Transverse colon (tissue), 3 donors: ENCODE measurements around the gene CHD2.

ENCODE experiments used
- EP300 ChIP-seq: sonication (generic); formaldehyde crosslinking; IDR thresholded peaks from one replicate; pipeline ENCODE4 v1.6.1; 2017; ENCODE audit warnings: antibody characterized with exemption, low read depth
- TF ChIP-seq, protein P1 (sequence below), 5 experiments: fragments of 200-600 bp in 3 of 5; fragments of 450-650 bp in 2 of 5; sonication (generic) in 3 of 5; IDR thresholded peaks; 1 replicate in 2 of 5; 2 replicates in 3 of 5; pipeline ENCODE4 v1.5.1; 2016 to 2017; ENCODE audit warnings: antibody characterized with exemption in 5 of 5, inconsistent platforms in 3 of 5, mild to moderate bottlenecking in 2 of 5, moderate library complexity in 1 of 5

DNA sequence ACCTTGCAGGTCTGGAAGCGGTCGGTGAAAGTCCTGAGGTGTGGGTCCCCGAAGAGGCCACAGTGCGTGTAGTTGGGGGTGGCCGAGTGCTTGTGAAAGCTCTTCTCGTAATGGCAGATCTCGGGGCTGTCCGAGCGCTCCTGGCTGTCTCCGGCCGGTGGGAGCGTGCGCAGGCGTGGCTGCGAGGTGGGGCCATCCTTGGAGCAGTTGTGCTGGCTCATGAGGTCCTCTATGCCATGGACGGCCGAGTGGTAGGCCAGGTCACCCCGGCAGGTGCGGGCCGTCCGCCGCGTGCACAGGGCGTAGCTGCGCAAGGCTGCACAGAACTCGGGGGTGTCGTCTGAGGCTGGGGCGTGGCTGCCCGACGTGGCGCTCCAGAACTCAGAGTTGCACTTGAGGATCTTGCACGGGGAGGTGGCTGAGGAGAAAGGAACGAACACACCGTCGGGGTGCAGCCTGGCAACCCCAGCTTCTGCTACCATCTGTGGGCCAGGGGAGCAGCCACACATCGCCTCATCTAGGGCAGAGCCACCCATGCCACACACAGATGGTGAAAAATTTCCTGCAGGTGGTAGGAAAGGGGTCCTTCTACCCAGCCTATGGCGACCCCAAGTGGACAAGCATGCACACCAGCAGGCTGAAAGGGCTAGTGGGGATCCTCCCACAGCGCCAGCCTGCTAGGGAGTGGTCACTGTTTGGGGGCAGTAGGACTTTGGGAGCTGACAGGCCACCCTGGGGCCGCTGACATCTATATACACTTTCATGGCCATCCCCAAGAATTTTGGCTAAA, 152.2 kb downstream of the CHD2 start:
- TF ChIP-seq, protein P1, sequence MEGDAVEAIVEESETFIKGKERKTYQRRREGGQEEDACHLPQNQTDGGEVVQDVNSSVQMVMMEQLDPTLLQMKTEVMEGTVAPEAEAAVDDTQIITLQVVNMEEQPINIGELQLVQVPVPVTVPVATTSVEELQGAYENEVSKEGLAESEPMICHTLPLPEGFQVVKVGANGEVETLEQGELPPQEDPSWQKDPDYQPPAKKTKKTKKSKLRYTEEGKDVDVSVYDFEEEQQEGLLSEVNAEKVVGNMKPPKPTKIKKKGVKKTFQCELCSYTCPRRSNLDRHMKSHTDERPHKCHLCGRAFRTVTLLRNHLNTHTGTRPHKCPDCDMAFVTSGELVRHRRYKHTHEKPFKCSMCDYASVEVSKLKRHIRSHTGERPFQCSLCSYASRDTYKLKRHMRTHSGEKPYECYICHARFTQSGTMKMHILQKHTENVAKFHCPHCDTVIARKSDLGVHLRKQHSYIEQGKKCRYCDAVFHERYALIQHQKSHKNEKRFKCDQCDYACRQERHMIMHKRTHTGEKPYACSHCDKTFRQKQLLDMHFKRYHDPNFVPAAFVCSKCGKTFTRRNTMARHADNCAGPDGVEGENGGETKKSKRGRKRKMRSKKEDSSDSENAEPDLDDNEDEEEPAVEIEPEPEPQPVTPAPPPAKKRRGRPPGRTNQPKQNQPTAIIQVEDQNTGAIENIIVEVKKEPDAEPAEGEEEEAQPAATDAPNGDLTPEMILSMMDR (IDR thresholded peaks at IDR 0.05), result no peak
- no peak for TF ChIP-seq EP300
